Activated CD4-positive, alpha-beta T cell treated with anti-CD3 and anti-CD28 coated beads, Interleukin-2, amount 10 ng/mL, durations not matched to agents 7 days and 5 days (primary cell): ENCODE results near the gene FMN1. TPM values are rescaled to one million over a fixed set of nuclear protein-coding genes. Genes with fewer than 3 reads are reported as not detected.
"Not testable (repeated sequence)": the region's sequence is repeated elsewhere in the genome, so short reads cannot be mapped to it uniquely, and the experiment has no call there.

Experiments used
- CTCF ChIA-PET: fragments of 350-600 bp; sonication (Branson Sonifier 250); formaldehyde crosslinking; loops from one replicate; lab custom pipeline; 2021; ENCODE audit warnings: antibody characterized with exemption; lab: Charles Lee
- POLR2A ChIA-PET: fragments of 350-600 bp; sonication (Branson Sonifier 250); formaldehyde crosslinking; loops from one replicate; lab custom pipeline; 2021; ENCODE audit warnings: antibody characterized with exemption; lab: Charles Lee
- DNase-seq: peaks from one replicate; pipeline ENCODE4 v3.0.0-alpha.2; 2020
- H3K27ac Mint-ChIP-seq: one replicate; pipeline ENCODE4 v1.8.0; 2021; ENCODE audit warnings: mild to moderate bottlenecking, moderate library complexity, mixed read lengths
- H3K27me3 Mint-ChIP-seq: one replicate; pipeline ENCODE4 v1.8.0; 2021; ENCODE audit warnings: mixed read lengths
- H3K36me3 Mint-ChIP-seq: one replicate; pipeline ENCODE4 v1.8.0; 2021; ENCODE audit warnings: low read depth, mixed read lengths
- H3K4me1 Mint-ChIP-seq: one replicate; pipeline ENCODE4 v1.8.0; 2021; ENCODE audit warnings: mixed read lengths
- H3K4me3 Mint-ChIP-seq: one replicate; pipeline ENCODE4 v1.8.0; 2021; ENCODE audit warnings: mild to moderate bottlenecking, moderate library complexity, mixed read lengths
- H3K9me3 Mint-ChIP-seq: one replicate; pipeline ENCODE4 v1.8.0; 2021; ENCODE audit warnings: mixed read lengths
- total RNA-seq, 2 experiments: library from RNA; stranded (reverse); gene quantifications; one replicate each; pipeline ENCODE4 v1.2.3, GENCODE V29; 2021

Gene FMN1
- total RNA-seq, 2 experiments from 2014 or later = 0.04 to 0.12 TPM

DNA sequence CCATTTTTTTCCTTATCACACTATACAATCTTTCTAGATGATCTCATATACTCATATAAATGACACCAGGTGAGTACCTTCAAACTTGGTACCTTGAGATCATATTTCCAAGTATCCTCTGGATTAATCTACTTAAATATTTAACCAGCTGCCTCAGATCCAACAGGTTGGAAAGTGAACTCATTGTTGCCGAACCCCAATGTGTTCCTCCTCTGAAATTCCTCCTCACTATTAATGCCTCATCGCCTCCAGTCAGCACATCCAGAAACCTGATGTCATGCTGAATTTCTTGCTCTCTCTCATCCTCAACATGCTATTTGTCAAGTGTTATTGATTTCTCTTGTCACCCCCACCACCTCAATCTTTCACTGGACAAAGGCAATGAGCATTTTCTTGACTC, 221.8 kb downstream of the FMN1 start:
- H3K4me3 Mint-ChIP-seq = no peak overlapping the region
- CTCF ChIA-PET = no interaction called here
- no peaks in the 10 kb centered on the region for H3K36me3 Mint-ChIP-seq
- H3K4me1 Mint-ChIP-seq = no peaks in the 10 kb centered on the region
- DNase-seq = no peak
- POLR2A ChIA-PET = no interaction called here
- H3K27me3 Mint-ChIP-seq = peaks cover 19% of the 10 kb centered on the region
- H3K27ac Mint-ChIP-seq = no peak overlapping the region
- H3K9me3 Mint-ChIP-seq = no peaks in the 10 kb centered on the region

DNA sequence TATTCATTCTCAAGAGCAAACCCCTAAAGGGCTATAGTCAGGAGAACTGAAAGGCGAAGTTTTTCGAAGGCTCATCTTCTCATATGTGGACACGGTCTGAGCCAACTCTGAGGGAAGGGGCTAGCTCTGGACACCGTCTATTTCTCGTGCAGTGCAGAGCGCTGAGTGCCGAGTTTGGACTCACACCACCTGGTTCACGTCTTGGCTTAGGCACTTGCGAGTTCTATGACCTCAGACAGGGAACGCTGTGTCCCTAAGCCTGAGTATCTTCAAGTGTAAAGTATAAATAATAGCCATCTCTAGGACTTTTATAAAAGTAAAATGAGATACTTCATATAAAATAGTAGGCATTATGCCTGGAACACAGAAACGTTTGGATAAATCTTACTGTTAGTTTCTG, 223.7 kb downstream of the FMN1 start:
- Mint-ChIP-seq H3K36me3 (no peaks in the 10 kb centered on the region), H3K4me3 (no peak overlapping the region), H3K4me1 (no peaks in the 10 kb centered on the region), H3K27ac (no peak overlapping the region), H3K27me3 (peaks cover 16% of the 10 kb centered on the region), H3K9me3 (no peaks in the 10 kb centered on the region)
- no peak for DNase-seq
- ChIA-PET CTCF (no interaction called here), POLR2A (no interaction called here)

DNA sequence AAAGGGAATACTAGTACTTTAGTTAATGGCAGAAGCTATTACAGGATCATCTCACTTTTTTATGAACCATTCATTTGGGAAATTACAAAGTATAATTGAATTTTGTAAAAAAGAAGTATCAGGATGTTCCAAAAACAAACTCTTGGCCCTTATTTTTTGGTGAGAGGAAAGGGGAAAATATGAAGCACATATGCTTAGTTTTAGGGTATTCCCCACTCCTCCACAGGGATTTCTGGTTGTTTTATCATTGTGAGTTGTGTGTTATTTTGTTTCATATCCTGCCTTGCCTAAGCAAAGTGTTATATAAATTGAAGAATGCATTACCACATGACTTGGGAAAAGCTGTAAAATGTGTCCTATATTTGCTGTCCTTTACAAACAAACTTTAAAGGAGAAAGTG, 227.0 kb downstream of the FMN1 start:
- CTCF ChIA-PET = no interaction called here
- H3K4me1 Mint-ChIP-seq = no peaks in the 10 kb centered on the region

DNA sequence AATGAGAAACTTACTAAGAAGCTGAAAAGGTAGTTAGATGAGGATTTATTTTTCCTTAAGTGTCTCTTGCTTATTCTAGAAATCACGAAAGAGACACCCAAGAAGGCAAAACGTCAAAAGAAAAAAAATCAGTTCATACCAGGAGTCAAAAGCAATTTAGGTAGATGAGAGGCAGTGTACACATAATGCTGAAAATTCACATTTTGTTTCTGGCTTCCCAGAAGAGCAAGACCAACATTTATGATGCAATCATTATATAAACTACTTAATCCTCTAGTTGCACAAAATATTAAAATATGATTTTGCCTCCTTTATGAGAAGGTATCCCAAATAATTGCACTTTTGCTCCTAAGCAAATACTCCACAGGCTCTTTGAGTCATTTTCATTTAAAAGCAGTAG, 228.0 kb downstream of the FMN1 start:
- Mint-ChIP-seq H3K4me3 (no peak overlapping the region), H3K9me3 (no peaks in the 10 kb centered on the region), H3K27ac (no peak overlapping the region), H3K4me1 (no peaks in the 10 kb centered on the region), H3K27me3 (peaks cover 3% of the 10 kb centered on the region), H3K36me3 (no peaks in the 10 kb centered on the region)
- CTCF ChIA-PET = no interaction called here
- POLR2A ChIA-PET = no interaction called here
- DNase-seq = no peak

More for the DNA sequence above, 227.0 kb downstream of the FMN1 start:
- Mint-ChIP-seq H3K27ac (no peak overlapping the region), H3K9me3 (no peaks in the 10 kb centered on the region), H3K36me3 (no peaks in the 10 kb centered on the region), H3K27me3 (peaks cover 3% of the 10 kb centered on the region), H3K4me3 (no peak overlapping the region)
- POLR2A ChIA-PET = interaction anchor here (0.6 kb wide), 1 partner anchor 42 kb away, joined by 3 read pairs; no protein-coding TSS in a partner anchor
- no peak for DNase-seq

DNA sequence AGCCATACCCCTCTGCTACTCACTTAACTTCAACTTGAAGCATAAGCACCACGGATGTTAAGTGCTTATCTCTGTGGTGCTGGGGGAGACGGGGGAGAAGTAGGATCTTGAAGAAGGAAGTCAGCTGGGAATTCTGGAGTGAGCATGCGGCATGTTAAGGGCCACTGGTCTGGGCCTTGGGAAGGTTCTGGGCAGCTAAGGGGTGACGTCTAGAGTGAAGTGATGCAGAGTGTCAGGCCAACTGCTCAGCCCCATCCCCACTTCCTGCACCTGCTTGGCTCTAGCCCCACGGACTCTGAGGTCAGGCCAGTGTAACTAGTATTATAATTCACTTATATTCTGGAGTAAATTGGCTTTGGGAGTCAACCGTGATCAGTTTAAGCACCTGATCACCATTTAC, 228.6 kb downstream of the FMN1 start:
- Mint-ChIP-seq H3K27me3 (peaks cover 3% of the 10 kb centered on the region), H3K36me3 (no peaks in the 10 kb centered on the region), H3K9me3 (no peaks in the 10 kb centered on the region), H3K4me1 (no peaks in the 10 kb centered on the region), H3K27ac (no peak overlapping the region), H3K4me3 (no peak overlapping the region)
- DNase-seq = no peak
- POLR2A ChIA-PET = no interaction called here
- CTCF ChIA-PET = no interaction called here

DNA sequence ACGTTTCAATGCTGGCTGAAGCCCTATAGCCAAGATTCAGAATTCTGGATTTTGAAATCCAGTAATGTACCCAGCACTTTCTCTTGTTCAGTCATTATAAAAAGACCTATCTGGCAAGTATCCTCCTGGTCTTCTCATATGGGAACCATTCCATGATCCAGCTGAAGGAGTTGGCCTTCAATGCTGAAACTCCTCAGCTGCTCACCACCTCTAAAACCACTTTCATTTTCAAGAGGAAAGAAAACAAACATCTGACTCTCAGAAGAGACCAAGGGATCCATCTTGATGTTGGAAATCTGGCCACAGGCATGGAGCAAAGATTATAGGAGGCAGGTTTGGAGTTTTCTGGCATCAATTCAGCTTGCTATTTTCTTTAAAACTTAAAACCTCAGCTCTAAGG, 235.4 kb downstream of the FMN1 start:
- POLR2A ChIA-PET = no interaction called here
- no peak for DNase-seq
- peaks cover 4% of the 10 kb centered on the region for H3K27me3 Mint-ChIP-seq
- no peaks in the 10 kb centered on the region for H3K9me3 Mint-ChIP-seq
- CTCF ChIA-PET = no interaction called here
- H3K4me1 Mint-ChIP-seq = no peaks in the 10 kb centered on the region
- H3K4me3 Mint-ChIP-seq = no peak overlapping the region
- no peak overlapping the region for H3K27ac Mint-ChIP-seq
- no peaks in the 10 kb centered on the region for H3K36me3 Mint-ChIP-seq

DNA sequence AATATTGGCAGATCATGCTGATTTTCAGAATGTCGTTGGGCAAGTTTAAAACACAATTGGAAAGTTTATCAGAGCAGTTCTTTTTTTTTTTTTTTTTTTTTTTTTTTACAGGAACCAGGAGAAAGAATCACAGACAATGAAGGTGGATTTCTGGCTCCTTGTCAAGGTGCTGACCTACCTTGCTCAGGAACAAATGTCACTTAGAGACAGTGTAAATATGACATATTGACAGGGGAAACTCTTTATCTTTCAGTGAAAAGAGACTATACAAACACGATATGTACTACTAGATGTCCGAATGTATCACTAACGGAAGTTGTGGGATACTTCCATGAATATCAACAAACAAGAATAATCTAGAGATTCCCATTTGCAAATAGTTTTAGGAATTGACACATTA, 237.3 kb downstream of the FMN1 start:
- ChIA-PET POLR2A (no interaction called here), CTCF (no interaction called here)
- H3K4me1 Mint-ChIP-seq = no peaks in the 10 kb centered on the region
- no peak overlapping the region for H3K27ac Mint-ChIP-seq
- no peak for DNase-seq
- H3K9me3 Mint-ChIP-seq = no peaks in the 10 kb centered on the region
- peaks cover 4% of the 10 kb centered on the region for H3K27me3 Mint-ChIP-seq
- no peaks in the 10 kb centered on the region for H3K36me3 Mint-ChIP-seq
- H3K4me3 Mint-ChIP-seq = no peak overlapping the region

DNA sequence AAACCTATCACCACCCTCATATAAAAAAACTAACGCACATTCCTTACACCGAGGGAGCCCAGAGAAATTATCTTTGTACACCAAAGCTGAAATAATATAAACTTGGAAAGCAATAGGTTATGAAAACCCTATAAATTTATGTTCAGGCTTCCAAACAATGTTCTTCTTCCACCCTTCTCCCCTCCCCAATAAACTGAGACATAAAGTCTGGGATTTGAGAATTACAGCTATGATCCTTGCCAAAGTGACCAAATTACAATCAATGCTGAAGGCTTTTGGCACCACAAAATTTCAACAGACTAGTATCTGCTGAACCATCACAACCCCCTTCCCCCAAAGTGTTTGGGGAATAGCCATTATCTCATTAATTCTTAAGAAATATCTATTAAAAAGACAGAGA, 237.8 kb downstream of the FMN1 start:
- Mint-ChIP-seq H3K4me3 (no peak overlapping the region), H3K27me3 (peaks cover 4% of the 10 kb centered on the region), H3K4me1 (no peaks in the 10 kb centered on the region), H3K9me3 (no peaks in the 10 kb centered on the region), H3K36me3 (no peaks in the 10 kb centered on the region), H3K27ac (no peak overlapping the region)
- no peak for DNase-seq
- ChIA-PET CTCF (interaction anchor here (0.6 kb wide), 1 partner anchor 22 kb away, joined by 4 read pairs; no protein-coding TSS in a partner anchor), POLR2A (no interaction called here)

DNA sequence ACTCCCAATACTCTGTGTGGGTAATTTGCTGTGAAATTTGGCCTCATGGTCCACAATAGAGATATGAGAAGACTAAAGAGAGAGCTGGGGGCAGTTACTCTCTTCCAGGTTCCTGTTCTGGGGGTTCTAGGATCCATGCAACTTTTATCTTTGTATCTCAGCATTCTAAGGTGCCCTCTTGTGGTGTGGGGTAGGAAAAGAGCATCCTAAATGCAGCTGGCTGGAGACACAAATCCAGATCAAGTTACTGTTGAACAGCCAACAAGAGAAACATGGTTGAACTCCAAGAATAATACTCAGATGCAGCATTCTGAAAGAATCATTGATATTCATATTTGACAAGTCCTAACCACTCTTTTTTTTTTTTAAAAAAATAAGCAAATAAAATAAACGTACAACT, 238.5 kb downstream of the FMN1 start:
- Mint-ChIP-seq H3K9me3 (no peaks in the 10 kb centered on the region), H3K36me3 (no peaks in the 10 kb centered on the region), H3K27ac (no peak overlapping the region), H3K27me3 (peaks cover 4% of the 10 kb centered on the region), H3K4me1 (no peaks in the 10 kb centered on the region), H3K4me3 (no peak overlapping the region)
- DNase-seq = no peak
- POLR2A ChIA-PET = no interaction called here
- CTCF ChIA-PET = interaction anchor here (0.5 kb wide), 1 partner anchor 21 kb away, joined by 3 read pairs; no protein-coding TSS in a partner anchor

DNA sequence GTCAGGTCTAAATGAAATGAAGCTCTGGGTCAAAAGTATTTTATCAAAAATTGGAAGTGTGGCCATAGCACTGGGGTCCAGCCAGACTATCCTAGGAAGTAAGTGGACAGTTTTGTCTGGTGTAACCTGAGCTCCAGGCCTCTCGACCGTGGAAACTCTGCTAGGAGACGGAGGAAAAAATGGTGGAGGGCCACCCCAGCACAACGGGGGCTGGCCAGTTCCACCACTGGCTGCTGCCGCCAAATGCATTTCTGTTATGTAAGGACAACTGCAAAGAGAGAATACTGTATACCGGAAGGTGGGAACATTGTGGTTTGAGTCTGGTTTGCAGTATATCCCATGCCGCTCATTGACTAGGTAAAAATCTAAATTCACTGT, 241.0 kb downstream of the FMN1 start:
- H3K9me3 Mint-ChIP-seq = no peaks in the 10 kb centered on the region
- CTCF ChIA-PET = no interaction called here
- DNase-seq = no peak
- POLR2A ChIA-PET = no interaction called here
- H3K27me3 Mint-ChIP-seq = peaks cover 11% of the 10 kb centered on the region
- H3K4me3 Mint-ChIP-seq = no peak overlapping the region
- H3K36me3 Mint-ChIP-seq = no peaks in the 10 kb centered on the region
- H3K27ac Mint-ChIP-seq = no peak overlapping the region
- H3K4me1 Mint-ChIP-seq = no peaks in the 10 kb centered on the region

DNA sequence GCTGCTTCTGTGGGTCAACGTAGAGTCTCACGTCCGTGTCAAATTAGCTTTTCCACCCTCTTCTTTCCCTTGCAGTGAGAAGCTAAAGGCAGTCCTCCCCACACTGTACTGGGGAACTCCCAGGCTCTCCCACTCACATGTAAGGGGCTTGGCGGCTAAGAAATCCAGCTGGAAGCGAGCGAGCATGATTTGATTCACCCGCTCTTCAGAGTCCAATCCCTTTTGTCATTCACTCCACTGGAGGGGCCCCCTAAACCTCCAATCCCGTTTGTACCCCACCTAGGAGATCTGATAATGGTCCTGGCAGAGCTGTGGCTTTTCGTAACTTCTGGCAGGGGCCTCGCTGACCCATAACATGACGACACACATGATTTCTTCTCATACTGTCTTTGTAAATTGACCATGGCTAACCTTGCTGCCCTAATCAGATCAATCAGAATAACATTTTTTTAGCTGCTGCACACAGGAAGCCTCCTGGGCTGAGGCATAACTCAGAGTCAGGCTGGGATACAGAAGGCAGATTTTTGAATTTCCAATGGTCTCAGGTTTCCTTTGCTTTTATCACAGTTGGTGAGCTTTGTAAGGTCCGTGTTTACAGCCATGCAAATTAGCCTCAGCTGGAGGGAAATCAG, 241.5 kb downstream of the FMN1 start:
- DNase-seq = no peak
- CTCF ChIA-PET = no interaction called here
- Mint-ChIP-seq H3K36me3 (no peaks in the 10 kb centered on the region), H3K27ac (no peak overlapping the region), H3K4me1 (no peaks in the 10 kb centered on the region), H3K4me3 (no peak overlapping the region), H3K9me3 (no peaks in the 10 kb centered on the region), H3K27me3 (peaks cover 11% of the 10 kb centered on the region)
- POLR2A ChIA-PET = no interaction called here

DNA sequence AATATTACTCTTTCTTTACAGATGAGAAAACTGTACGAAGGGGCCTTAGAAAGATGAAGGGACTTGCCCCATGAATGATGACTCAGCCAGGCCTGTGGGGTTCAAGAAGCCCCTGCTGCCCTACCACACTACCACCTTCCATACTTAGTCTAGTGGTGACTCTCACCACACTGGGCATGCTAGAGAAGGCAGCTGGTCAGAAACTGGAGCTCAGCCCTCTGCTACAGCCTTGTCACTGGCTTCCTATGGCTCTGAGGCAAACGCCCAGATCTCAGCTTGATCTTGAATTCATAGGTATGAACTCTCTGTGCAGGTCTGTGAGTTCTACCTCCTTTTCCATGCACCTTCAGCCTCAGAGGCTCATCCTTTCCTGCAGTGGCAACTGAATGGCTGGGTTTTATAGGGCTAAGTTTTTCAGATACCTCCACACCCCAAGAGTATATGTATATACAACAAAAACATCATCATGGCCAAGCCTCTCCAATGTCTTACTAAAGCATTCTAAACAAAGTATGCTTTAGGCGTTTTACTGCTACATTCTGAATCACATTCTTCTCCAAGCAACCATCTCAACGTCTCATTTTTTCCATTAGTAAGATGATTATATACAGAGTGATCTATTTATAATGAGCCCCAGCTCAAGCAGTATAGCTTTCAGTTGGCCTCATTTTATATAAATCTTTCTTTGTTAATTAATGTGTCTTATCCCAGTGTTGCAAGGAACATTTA, 242.6 kb downstream of the FMN1 start:
- Mint-ChIP-seq H3K9me3 (no peaks in the 10 kb centered on the region), H3K4me3 (no peak overlapping the region), H3K27ac (no peak overlapping the region), H3K36me3 (no peaks in the 10 kb centered on the region), H3K4me1 (no peaks in the 10 kb centered on the region), H3K27me3 (peaks cover 9% of the 10 kb centered on the region)
- no peak for DNase-seq
- ChIA-PET POLR2A (no interaction called here), CTCF (no interaction called here)

DNA sequence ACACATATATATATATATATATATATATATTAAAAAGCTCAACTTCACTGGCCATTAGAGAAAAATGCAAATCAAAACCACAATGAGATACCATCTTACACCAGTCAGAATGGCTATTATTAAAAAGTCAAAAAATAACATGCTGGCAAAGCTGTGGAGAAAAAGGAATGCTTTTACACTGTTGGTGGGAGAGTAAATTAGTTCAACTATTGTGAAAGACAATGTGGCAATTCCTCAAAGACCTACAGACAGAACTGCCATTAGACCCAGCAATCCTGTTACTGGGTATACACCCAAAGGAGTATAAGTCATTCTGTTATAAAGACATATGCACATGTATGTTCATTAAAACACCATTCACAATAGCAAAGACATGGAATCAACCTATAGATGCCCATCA, 244.5 kb downstream of the FMN1 start:
- POLR2A ChIA-PET, H3K4me3 Mint-ChIP-seq, CTCF ChIA-PET, H3K36me3 Mint-ChIP-seq, H3K27ac Mint-ChIP-seq, H3K9me3 Mint-ChIP-seq, H3K4me1 Mint-ChIP-seq, DNase-seq, H3K27me3 Mint-ChIP-seq: not testable (repeated sequence)

DNA sequence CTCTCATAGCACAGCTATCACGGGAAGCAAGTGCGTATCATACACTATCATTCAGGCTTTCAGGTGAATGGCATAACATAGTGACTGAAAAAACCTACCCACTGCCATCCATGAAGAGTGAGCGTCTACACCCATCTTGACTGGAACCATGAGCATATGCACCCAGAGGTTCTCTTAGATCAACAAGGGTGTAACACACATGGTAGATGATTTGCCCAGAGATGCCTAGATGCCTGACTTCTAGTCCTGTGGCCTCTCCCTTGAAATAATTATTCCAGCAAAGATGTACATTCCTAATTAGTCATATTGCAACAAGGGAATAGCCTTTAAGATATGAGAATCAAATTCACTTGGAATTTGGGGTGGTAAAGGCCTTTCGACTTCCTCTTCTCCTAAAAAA, 248.3 kb downstream of the FMN1 start:
- peaks cover 7% of the 10 kb centered on the region for H3K27me3 Mint-ChIP-seq
- no peak overlapping the region for H3K27ac Mint-ChIP-seq
- ChIA-PET POLR2A (no interaction called here), CTCF (no interaction called here)
- DNase-seq = no peak
- no peaks in the 10 kb centered on the region for H3K9me3 Mint-ChIP-seq
- no peaks in the 10 kb centered on the region for H3K4me1 Mint-ChIP-seq
- no peaks in the 10 kb centered on the region for H3K36me3 Mint-ChIP-seq
- no peak overlapping the region for H3K4me3 Mint-ChIP-seq
